Endothelial cell of umbilical vein (primary cell): Measurements from ENCODE around the gene MYH8. TPM values are rescaled to one million over a fixed set of nuclear protein-coding genes. Genes with fewer than 3 reads are reported as not detected.

Experiments used
- BruUV-seq: library from RNA; stranded (reverse); fragments of 400-500 nt; replicated peaks from 2 replicates; lab custom pipeline; 2021; lab: Mats Ljungman, UMichigan
- CTCF ChIA-PET: fragments of 300-600, 350-600 bp; sonication (Branson Sonifier 250); formaldehyde crosslinking; loops from one replicate; lab custom pipeline; 2021; ENCODE audit warnings: antibody characterized with exemption, inconsistent platforms; lab: Charles Lee
- POLR2A ChIA-PET: fragments of 300-600, 350-600 bp; sonication (Branson Sonifier 250); formaldehyde crosslinking; loops from one replicate; lab custom pipeline; 2021; ENCODE audit warnings: antibody characterized with exemption, inconsistent platforms; lab: Charles Lee
- DNase-seq: peaks from one replicate; pipeline ENCODE4 v3.0.0-alpha.2; 2011; ENCODE audit warnings: low read depth, low spot score
- FAIRE-seq: peaks from 2 replicates; lab custom pipeline; 2011; peaks lifted over from hg19 to GRCh38; lab: Jason Lieb, UNC
- H2AFZ ChIP-seq: 2 replicates; pipeline ENCODE4 v1.6.0; 2012; ENCODE audit warnings: low read depth, low read length, control low read depth, inconsistent platforms
- H3K27ac ChIP-seq: 2 replicates; pipeline ENCODE4 v1.5.1; 2011; ENCODE audit warnings: low read depth, mild to moderate bottlenecking, control low read depth, low read length, moderate library complexity; ENCODE audit not compliant: insufficient read depth
- H3K27me3 ChIP-seq, 2 experiments: 2 replicates each; pipeline versions ENCODE4 v1.6.0 to v1.6.1; 2011; ENCODE audit warnings: low read length in 2 of 2, mixed read lengths in 1 of 2; ENCODE audit not compliant: control insufficient read depth in 2 of 2, insufficient read depth in 2 of 2
- H3K36me3 ChIP-seq, 2 experiments: 2 replicates in 1 of 2; 3 replicates in 1 of 2; pipeline ENCODE4 v1.5.1; 2011; ENCODE audit warnings: low read length in 2 of 2, mild to moderate bottlenecking in 1 of 2, moderate library complexity in 1 of 2; ENCODE audit not compliant: control insufficient read depth in 2 of 2, insufficient read depth in 2 of 2; ENCODE audit errors: extremely low read depth in 1 of 2
- H3K4me1 ChIP-seq: 3 replicates; pipeline ENCODE4 v1.5.1; 2011; ENCODE audit warnings: mild to moderate bottlenecking, low read length; ENCODE audit not compliant: control insufficient read depth, insufficient read depth; ENCODE audit errors: extremely low read depth
- H3K4me2 ChIP-seq: 2 replicates; pipeline ENCODE4 v1.6.1; 2011; ENCODE audit warnings: low read length, control low read depth, mixed read lengths; ENCODE audit not compliant: insufficient read depth
- H3K4me3 ChIP-seq, 3 experiments: fragments of 200-600 bp in 1 of 3; sonication (generic), shearing (Covaris generic) in 1 of 3; replicated peaks in 1 of 3; 2 replicates each; pipeline ENCODE4 v1.5.1; 2011 to 2016; ENCODE audit warnings: control low read depth in 3 of 3, low read length in 3 of 3, mild to moderate bottlenecking in 2 of 3, inconsistent platforms in 1 of 3, low read depth in 1 of 3, moderate library complexity in 1 of 3; ENCODE audit not compliant: insufficient read depth in 1 of 3
- H3K79me2 ChIP-seq: 2 replicates; pipeline ENCODE4 v1.6.0; 2012; ENCODE audit warnings: low read length, inconsistent platforms; ENCODE audit not compliant: control insufficient read depth, insufficient read depth
- H3K9ac ChIP-seq: replicated peaks from 2 replicates; pipeline ENCODE3; 2011; ENCODE audit warnings: low read length, control low read depth; ENCODE audit not compliant: insufficient read depth; ENCODE audit errors: extremely low read depth
- H3K9me1 ChIP-seq: replicated peaks from 3 replicates; pipeline ENCODE4 v1.6.0; 2011; ENCODE audit warnings: mild to moderate bottlenecking, low read length; ENCODE audit not compliant: control insufficient read depth, insufficient read depth; ENCODE audit errors: extremely low read depth
- H3K9me3 ChIP-seq: replicated peaks from 2 replicates; pipeline ENCODE4 v1.5.1; 2012; ENCODE audit warnings: low read length, inconsistent platforms; ENCODE audit not compliant: control insufficient read depth, insufficient read depth
- H4K20me1 ChIP-seq: replicated peaks from 2 replicates; pipeline ENCODE3; 2011; ENCODE audit warnings: mild to moderate bottlenecking, low read length; ENCODE audit not compliant: control insufficient read depth, insufficient read depth; ENCODE audit errors: extremely low read depth
- CTCF ChIP-seq, 2 donors: IDR thresholded peaks; 1 replicate in 1 of 2; 2 replicates in 1 of 2; pipeline ENCODE4 v1.5.1; 2011; ENCODE audit warnings: low read length in 2 of 2, mild to moderate bottlenecking in 2 of 2, moderate library complexity in 2 of 2, control low read depth in 1 of 2, inconsistent platforms in 1 of 2, low read depth in 1 of 2; ENCODE audit not compliant: insufficient read depth in 1 of 2; ENCODE audit errors: extremely low read depth in 1 of 2
- FOS ChIP-seq: IDR thresholded peaks from 2 replicates; pipeline ENCODE4 v1.6.1; 2011; ENCODE audit warnings: mild to moderate bottlenecking, low read length, moderate library complexity, borderline replicate concordance; ENCODE audit not compliant: insufficient read depth
- GATA2 ChIP-seq: IDR thresholded peaks from 2 replicates; pipeline ENCODE4 v1.7.0; 2011; ENCODE audit warnings: low read depth, mild to moderate bottlenecking, moderate library complexity, mixed read lengths, low read length; ENCODE audit not compliant: insufficient read length, insufficient read depth
- JUN ChIP-seq: IDR thresholded peaks from 2 replicates; pipeline ENCODE4 v1.6.1; 2011; ENCODE audit warnings: borderline replicate concordance, low read depth; ENCODE audit not compliant: insufficient read length, insufficient read depth
- MYC ChIP-seq: IDR thresholded peaks from one replicate; pipeline ENCODE4 v1.6.1; 2011; ENCODE audit warnings: mild to moderate bottlenecking, low read depth, low read length
- POLR2A ChIP-seq: IDR thresholded peaks from 2 replicates; pipeline ENCODE4 v1.6.1; 2012; ENCODE audit warnings: low read depth, mild to moderate bottlenecking, control low read depth, low read length
- POLR2AphosphoS5 ChIP-seq: IDR thresholded peaks from 2 replicates; pipeline ENCODE4 v1.6.1; 2012; ENCODE audit warnings: low read depth, mild to moderate bottlenecking, control low read depth, low read length, moderate library complexity; ENCODE audit not compliant: insufficient read depth
- dilution Hi-C: fragments of 300-500 bp; cut with MboI; formaldehyde crosslinking; loops from one replicate; pipeline ENCODE4 v1.15.0; 2019; ENCODE audit warnings: low sequenced_read_pairs; ENCODE audit not compliant: extremely low pct_ligation_motif_present
- intact Hi-C: fragments of 100-400 bp; cut with micrococcal nuclease; formaldehyde crosslinking; loops from one replicate; pipeline ENCODE4 v1.10.0; 2022
- polyA plus RNA-seq, 4 experiments: library from polyadenylated mRNA; depleted of rRNA in 3 of 4; stranded (reverse) in 3 of 4; unstranded in 1 of 4; fragments of >200 nt; gene quantifications; 2 replicates each; pipeline versions ENCODE4 v1.2.1 to v1.2.3, GENCODE V29; 2011 to 2012; ENCODE audit warnings: missing spikeins in 1 of 4
- total RNA-seq: library from RNA; stranded (reverse); gene quantifications from 2 replicates; pipeline ENCODE4 v1.2.3, GENCODE V29; 2021
- TF ChIP-seq, protein P1 (sequence below): IDR thresholded peaks from 2 replicates; pipeline ENCODE4 v1.6.1; 2011; ENCODE audit not compliant: insufficient read depth, insufficient read length

Gene MYH8
- total and polyA plus RNA-seq, 2 donors (not counting 3 experiments of a cell fraction or from before 2014, with no cell fraction given) = not detected

- Histone ChIP-seq H3K27me3 (no peaks in the 10 kb centered on the region), H3K4me2 (no peak overlapping the region), H3K9me1 (no peaks in the 10 kb centered on the region), H3K36me3 (no peaks in the 10 kb centered on the region), H3K4me3 (no peak overlapping the region), H3K9ac (no peak overlapping the region), H3K4me1 (no peaks in the 10 kb centered on the region), H3K27ac (no peak overlapping the region), H3K9me3 (no peaks in the 10 kb centered on the region), H2AFZ (no peak overlapping the region), H4K20me1 (no peaks in the 10 kb centered on the region), H3K79me2 (no peaks in the 10 kb centered on the region)
- CTCF ChIA-PET = no interaction called here
- no peak for DNase-seq
- POLR2A ChIA-PET = no interaction called here
- dilution Hi-C loops (no loop called here), intact Hi-C loops (loop anchor here (5.0 kb wide), 1 partner anchor 131 kb away; no protein-coding TSS in a partner anchor)
- no TSS peak for BruUV-seq
- no peak for FAIRE-seq
- TF ChIP-seq GATA2 (no peak), FOS (no peak), CTCF (IDR thresholded peaks at IDR 0.05; ENCODE audit: extremely low read depth in 1 of 2, insufficient read depth in 1 of 2, low read depth in 1 of 2, low read length in 2 of 2) (no peak), POLR2AphosphoS5 (no peak), MYC (no peak), POLR2A (no peak), JUN (no peak)
- TF ChIP-seq, protein P1, sequence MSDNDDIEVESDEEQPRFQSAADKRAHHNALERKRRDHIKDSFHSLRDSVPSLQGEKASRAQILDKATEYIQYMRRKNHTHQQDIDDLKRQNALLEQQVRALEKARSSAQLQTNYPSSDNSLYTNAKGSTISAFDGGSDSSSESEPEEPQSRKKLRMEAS = no peak
These were observed 539 bp downstream of the MYH8 start for GRCh38 chr17:10421211-10421610.
